ENCODE results near the gene CAB39.
"Not testable (repeated sequence)": the region's sequence is repeated elsewhere in the genome, so short reads cannot be mapped to it uniquely, and the experiment has no call there.

The CAB39 gene

DNA sequence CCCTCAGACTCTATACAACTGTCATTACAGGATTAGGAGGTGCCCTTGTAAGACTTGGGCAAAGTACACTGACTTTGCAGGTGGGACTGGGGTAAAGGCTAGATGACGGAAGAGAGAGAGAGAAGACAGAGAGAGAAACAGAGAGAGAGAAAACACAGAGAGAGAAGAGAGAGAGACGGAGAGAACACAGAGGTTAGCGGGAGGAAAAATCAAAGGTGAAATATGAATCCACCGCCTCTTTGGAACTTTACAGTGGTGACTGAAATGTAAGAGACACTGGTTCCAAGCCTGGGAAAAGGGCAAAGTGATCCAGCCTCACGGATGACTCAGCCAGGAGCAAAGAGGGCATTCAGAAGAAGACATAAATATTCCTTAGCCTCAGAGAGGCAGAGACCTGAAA lies 25.1 kb upstream of the CAB39 start:
- H3K9me3 ChIP-seq (replicated peaks; ENCODE audit: low read length), result no peaks in the 10 kb centered on the region
- H3K4me1 ChIP-seq (ENCODE audit: control insufficient read depth, insufficient read depth, low read length), result peaks cover 32% of the 10 kb centered on the region
- no peak overlapping the region for H3K4me3 ChIP-seq (ENCODE audit: low read length)
- no peaks in the 10 kb centered on the region for H3K36me3 ChIP-seq (ENCODE audit: insufficient read depth, low read length)
- H3K4me2 ChIP-seq (ENCODE audit: low read length), result peak overlapping the region; percentile 7
- H3K27me3 ChIP-seq (ENCODE audit: control insufficient read depth, insufficient read depth, low read length), result no peaks in the 10 kb centered on the region
- no peak overlapping the region for H3K9ac ChIP-seq (ENCODE audit: low read depth, low read length)

DNA sequence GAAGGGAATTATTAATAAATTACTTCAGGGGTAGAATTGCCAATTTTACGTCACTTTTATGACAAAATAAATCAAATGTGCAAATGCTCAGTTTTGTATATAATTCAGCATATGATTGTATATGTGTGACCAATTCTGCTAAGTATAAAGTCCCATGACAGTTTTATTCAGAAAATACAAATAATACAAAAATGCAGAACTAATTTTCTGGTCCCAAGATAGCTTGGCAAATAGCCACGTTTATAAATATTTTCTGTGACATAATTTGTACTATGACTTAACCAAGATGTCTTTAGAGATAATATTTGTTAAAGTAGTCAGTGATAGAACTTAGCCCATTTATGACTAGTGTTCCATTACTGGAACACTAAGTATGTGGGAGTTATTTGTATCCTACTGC lies 24.2 kb upstream of the CAB39 start:
- no peak overlapping the region for H3K4me3 ChIP-seq (ENCODE audit: low read length)
- H3K9me3 ChIP-seq (replicated peaks; ENCODE audit: low read length), result no peaks in the 10 kb centered on the region
- H3K4me1 ChIP-seq (ENCODE audit: control insufficient read depth, insufficient read depth, low read length), result peaks cover 32% of the 10 kb centered on the region
- H3K36me3 ChIP-seq (ENCODE audit: insufficient read depth, low read length), result no peaks in the 10 kb centered on the region
- no peak overlapping the region for H3K4me2 ChIP-seq (ENCODE audit: low read length)
- no peaks in the 10 kb centered on the region for H3K27me3 ChIP-seq (ENCODE audit: control insufficient read depth, insufficient read depth, low read length)
- H3K9ac ChIP-seq (ENCODE audit: low read depth, low read length), result no peak overlapping the region

DNA sequence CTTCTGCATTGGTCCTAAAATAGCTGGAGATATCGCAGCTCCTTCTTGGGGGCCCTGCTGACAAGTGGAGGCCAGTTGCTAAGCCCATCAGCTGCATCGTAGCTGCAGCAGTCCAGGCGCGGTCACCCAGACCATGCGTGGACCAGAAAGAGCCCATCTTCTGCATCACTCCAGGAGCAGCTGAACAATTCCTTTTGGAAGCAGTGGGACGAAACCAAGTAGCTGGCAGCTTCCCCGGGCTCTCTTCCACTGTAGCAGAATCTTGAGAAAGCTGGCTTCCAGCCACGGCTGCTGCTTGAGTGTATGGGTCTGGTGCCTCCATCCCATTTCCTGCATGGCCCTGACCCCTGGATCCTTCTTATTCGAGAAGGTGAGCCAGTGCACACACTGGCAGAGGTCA lies 22.2 kb upstream of the CAB39 start:
- Histone ChIP-seq H3K9ac (ENCODE audit: low read depth, low read length) (no peak overlapping the region), H3K4me1 (ENCODE audit: control insufficient read depth, insufficient read depth, low read length) (peaks cover 20% of the 10 kb centered on the region), H3K36me3 (ENCODE audit: insufficient read depth, low read length) (no peaks in the 10 kb centered on the region), H3K9me3 (replicated peaks; ENCODE audit: low read length) (no peaks in the 10 kb centered on the region), H3K27me3 (ENCODE audit: control insufficient read depth, insufficient read depth, low read length) (no peaks in the 10 kb centered on the region), H3K4me2 (ENCODE audit: low read length) (no peak overlapping the region), H3K4me3 (ENCODE audit: low read length) (no peak overlapping the region)

DNA sequence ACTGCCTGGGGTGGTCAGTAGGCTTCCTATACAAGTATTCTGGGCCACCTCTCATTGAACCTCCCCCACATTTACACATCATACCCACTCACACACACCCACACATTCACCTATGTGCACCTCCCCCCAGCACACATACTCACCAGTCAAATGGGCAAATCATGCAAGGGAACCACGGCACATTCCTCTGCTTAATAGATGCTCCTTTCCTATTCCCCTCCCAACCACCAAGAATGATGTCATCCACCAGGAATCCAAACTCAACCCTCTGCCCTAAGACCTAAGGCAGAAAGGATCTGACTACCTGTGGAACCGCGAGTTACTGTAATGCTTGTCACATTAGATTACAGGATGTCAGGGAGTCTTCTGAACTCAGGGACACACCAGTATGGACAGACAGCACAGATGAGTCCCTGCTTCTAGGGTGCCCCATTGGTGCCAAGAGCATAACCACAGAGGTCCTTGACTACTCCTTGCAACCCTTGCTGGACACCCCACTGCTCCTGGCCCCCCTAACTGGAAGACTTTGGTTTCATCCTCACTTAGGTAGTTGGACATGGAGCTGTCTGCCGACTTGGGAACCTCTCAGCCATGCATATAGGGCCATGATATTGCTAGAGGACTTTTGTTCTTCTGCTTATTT lies 21.5 kb upstream of the CAB39 start:
- Histone ChIP-seq H3K36me3 (ENCODE audit: insufficient read depth, low read length) (no peaks in the 10 kb centered on the region), H3K9me3 (replicated peaks; ENCODE audit: low read length) (no peaks in the 10 kb centered on the region), H3K4me1 (ENCODE audit: control insufficient read depth, insufficient read depth, low read length) (peaks cover 19% of the 10 kb centered on the region), H3K4me2 (ENCODE audit: low read length) (no peak overlapping the region), H3K9ac (ENCODE audit: low read depth, low read length) (no peak overlapping the region), H3K4me3 (ENCODE audit: low read length) (no peak overlapping the region), H3K27me3 (ENCODE audit: control insufficient read depth, insufficient read depth, low read length) (no peaks in the 10 kb centered on the region)

DNA sequence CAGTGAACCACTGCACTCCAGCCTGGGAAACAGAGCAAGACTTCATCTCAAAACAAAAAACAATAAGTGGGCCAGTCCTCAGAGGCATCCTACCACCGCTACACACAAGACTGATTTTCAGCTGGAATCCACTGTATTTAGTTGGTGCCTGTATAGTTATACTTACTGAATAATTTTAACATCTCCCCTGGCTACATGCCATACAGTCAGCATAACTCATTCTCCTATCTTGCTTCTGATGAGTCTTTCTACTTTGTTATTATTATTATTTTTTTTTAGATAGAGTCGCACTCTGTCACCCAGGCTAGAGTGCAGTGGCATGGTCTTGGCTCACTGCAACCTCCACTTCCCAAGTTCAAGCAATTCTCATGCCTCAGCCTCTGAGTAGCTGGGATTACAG lies 19.9 kb upstream of the CAB39 start:
- Histone ChIP-seq H3K4me3 (ENCODE audit: low read length) (no peak overlapping the region), H3K27me3 (ENCODE audit: control insufficient read depth, insufficient read depth, low read length) (no peaks in the 10 kb centered on the region)

DNA sequence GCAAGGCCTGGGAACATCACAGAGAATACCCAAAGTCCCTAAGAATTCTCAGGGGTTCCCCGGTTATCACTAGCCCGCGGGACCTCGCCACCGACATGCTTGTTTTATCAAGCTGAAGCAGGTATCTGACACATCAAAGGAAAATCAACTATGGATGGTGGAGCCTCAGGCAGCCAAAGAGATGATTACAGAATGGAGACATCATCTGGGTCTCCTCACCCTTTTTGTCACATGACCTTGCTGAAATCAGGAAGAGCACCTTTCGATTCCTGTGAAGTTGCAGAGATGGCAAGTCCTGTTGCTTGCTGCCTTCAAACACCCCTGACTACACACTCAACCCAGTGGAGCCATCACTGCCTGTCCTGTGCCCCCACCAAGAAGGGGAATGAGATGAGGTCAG lies 19.2 kb upstream of the CAB39 start:
- H3K4me3 ChIP-seq (ENCODE audit: low read length), result no peak overlapping the region
- H3K36me3 ChIP-seq (ENCODE audit: insufficient read depth, low read length), result no peaks in the 10 kb centered on the region
- no peaks in the 10 kb centered on the region for H3K27me3 ChIP-seq (ENCODE audit: control insufficient read depth, insufficient read depth, low read length)
- H3K4me2 ChIP-seq (ENCODE audit: low read length), result no peak overlapping the region
- no peaks in the 10 kb centered on the region for H3K9me3 ChIP-seq (replicated peaks; ENCODE audit: low read length)
- H3K4me1 ChIP-seq (ENCODE audit: control insufficient read depth, insufficient read depth, low read length), result peaks cover 11% of the 10 kb centered on the region
- no peak overlapping the region for H3K9ac ChIP-seq (ENCODE audit: low read depth, low read length)

More for the DNA sequence above, 19.9 kb upstream of the CAB39 start:
- Histone ChIP-seq H3K9me3 (replicated peaks; ENCODE audit: low read length) (no peaks in the 10 kb centered on the region), H3K36me3 (ENCODE audit: insufficient read depth, low read length) (no peaks in the 10 kb centered on the region), H3K4me2 (ENCODE audit: low read length) (no peak overlapping the region), H3K4me1 (ENCODE audit: control insufficient read depth, insufficient read depth, low read length) (peaks cover 14% of the 10 kb centered on the region), H3K9ac (ENCODE audit: low read depth, low read length) (no peak overlapping the region)

DNA sequence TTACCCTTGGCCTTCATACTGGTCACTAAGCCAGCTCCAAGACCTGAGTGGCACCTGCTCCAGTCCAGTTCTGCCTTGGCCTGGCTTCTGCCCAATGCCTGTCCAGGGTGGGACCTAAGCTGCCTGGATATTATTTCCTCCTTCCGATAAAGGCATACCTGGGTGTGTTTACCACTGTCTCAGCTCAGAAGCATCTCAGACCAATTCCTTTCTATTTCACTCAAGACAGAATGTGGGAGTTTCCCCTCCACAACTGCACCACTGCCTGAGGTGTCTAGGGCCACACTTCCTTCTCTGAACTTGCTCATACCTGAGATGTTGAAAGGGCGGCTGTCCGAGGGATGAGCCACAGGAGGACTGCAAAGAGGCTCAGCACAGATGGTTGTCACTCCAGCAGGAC lies 18.4 kb upstream of the CAB39 start:
- no peaks in the 10 kb centered on the region for H3K9me3 ChIP-seq (replicated peaks; ENCODE audit: low read length)
- H3K4me1 ChIP-seq (ENCODE audit: control insufficient read depth, insufficient read depth, low read length), result peaks cover 11% of the 10 kb centered on the region
- H3K27me3 ChIP-seq (ENCODE audit: control insufficient read depth, insufficient read depth, low read length), result no peaks in the 10 kb centered on the region
- H3K4me3 ChIP-seq (ENCODE audit: low read length), result no peak overlapping the region
- no peak overlapping the region for H3K9ac ChIP-seq (ENCODE audit: low read depth, low read length)
- no peak overlapping the region for H3K4me2 ChIP-seq (ENCODE audit: low read length)
- no peaks in the 10 kb centered on the region for H3K36me3 ChIP-seq (ENCODE audit: insufficient read depth, low read length)

DNA sequence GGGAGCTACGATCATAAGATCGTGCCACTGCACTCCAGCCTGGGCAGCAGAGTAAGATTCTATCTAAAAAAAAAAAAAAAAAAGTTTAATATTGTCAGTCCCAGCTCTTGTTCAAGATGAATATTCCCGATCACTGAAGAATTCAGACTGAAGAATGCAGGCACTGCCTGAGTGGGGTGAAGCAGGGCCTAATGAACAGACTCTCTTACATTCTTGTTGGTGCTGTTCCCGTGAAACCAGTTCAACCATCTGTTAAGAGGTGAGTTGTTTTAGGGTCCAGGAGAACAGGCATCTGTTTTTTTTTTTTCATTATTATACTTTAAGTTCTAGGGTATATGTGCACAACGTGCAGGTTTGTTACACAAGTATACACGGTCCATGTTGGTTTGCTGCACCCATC lies 17.1 kb upstream of the CAB39 start:
- Histone ChIP-seq H3K4me3 (ENCODE audit: low read length) (no peak overlapping the region), H3K36me3 (ENCODE audit: insufficient read depth, low read length) (no peaks in the 10 kb centered on the region), H3K4me2 (ENCODE audit: low read length) (no peak overlapping the region), H3K9ac (ENCODE audit: low read depth, low read length) (no peak overlapping the region), H3K9me3 (replicated peaks; ENCODE audit: low read length) (no peaks in the 10 kb centered on the region), H3K27me3 (ENCODE audit: control insufficient read depth, insufficient read depth, low read length) (no peaks in the 10 kb centered on the region), H3K4me1 (ENCODE audit: control insufficient read depth, insufficient read depth, low read length) (peaks cover 9% of the 10 kb centered on the region)

DNA sequence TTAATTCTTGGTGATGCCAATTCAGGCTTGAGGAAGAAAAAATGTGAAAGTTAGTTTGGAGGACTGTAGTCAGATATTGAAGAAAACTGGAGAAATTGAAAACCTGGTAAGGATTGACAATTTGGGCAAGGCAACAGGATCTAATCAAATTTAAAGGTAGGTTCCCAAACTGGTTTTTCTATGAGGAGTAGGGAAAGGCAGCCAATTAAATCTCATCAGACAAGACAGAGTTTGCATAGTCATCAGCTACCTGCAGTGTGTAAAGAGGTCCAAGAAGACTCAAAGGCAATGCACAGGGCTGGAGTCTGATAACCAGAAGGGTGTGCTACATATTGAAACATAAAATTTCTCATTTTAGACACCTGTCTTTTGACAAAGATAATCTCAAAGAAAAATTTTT lies 16.0 kb upstream of the CAB39 start:
- Histone ChIP-seq H3K4me3 (ENCODE audit: low read length) (no peak overlapping the region), H3K27me3 (ENCODE audit: control insufficient read depth, insufficient read depth, low read length) (no peaks in the 10 kb centered on the region), H3K9ac (ENCODE audit: low read depth, low read length) (no peak overlapping the region), H3K4me2 (ENCODE audit: low read length) (no peak overlapping the region), H3K36me3 (ENCODE audit: insufficient read depth, low read length) (no peaks in the 10 kb centered on the region), H3K4me1 (ENCODE audit: control insufficient read depth, insufficient read depth, low read length) (no peaks in the 10 kb centered on the region), H3K9me3 (replicated peaks; ENCODE audit: low read length) (no peaks in the 10 kb centered on the region)

DNA sequence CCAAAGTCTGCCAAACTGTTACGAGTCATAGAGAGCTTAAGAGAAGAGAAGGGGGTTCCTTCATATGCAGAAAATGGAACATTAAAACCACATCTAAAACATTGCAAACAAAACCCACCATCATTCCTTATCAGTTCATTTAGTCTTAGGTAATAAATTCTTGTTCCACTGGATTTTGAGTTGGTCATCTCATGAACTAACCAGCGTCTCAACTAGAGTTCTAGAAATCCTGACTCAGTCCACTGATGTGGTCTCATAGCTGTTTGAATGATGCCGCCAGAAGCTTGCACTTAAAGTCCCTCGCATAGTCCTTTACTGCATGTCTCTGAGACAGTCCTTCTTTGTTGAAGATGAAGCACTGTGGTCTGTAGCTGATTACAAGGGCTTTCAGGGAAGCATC lies 15.0 kb upstream of the CAB39 start:
- Histone ChIP-seq H3K36me3 (ENCODE audit: insufficient read depth, low read length) (no peaks in the 10 kb centered on the region), H3K9me3 (replicated peaks; ENCODE audit: low read length) (no peaks in the 10 kb centered on the region), H3K4me3 (ENCODE audit: low read length) (no peak overlapping the region), H3K27me3 (ENCODE audit: control insufficient read depth, insufficient read depth, low read length) (no peaks in the 10 kb centered on the region), H3K4me2 (ENCODE audit: low read length) (no peak overlapping the region), H3K4me1 (ENCODE audit: control insufficient read depth, insufficient read depth, low read length) (no peaks in the 10 kb centered on the region), H3K9ac (ENCODE audit: low read depth, low read length) (no peak overlapping the region)

DNA sequence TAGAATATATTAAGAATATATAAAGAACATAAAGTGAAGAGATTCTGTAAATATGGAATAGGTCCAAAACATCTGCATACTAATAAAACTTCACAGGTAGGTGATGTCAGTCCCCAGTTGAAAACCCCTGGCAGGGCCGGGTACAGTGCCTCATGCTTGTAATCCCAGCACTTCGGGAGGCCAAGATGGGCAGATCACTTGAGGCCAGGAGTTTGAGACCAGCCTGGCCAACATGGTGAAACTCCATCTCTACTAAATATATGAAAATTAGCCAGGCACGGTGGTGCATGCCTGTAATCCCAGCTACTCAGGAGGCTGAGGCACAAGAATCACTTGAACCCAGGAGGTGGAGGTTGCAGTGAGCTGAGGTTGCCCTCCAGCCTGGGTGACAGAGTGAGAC lies 13.9 kb upstream of the CAB39 start:
- not testable (repeated sequence) for H3K4me2 ChIP-seq (ENCODE audit: low read length); H3K9me3 ChIP-seq (replicated peaks; ENCODE audit: low read length); H3K9ac ChIP-seq (ENCODE audit: low read depth, low read length); H3K27me3 ChIP-seq (ENCODE audit: control insufficient read depth, insufficient read depth, low read length); H3K4me3 ChIP-seq (ENCODE audit: low read length); H3K4me1 ChIP-seq (ENCODE audit: control insufficient read depth, insufficient read depth, low read length); H3K36me3 ChIP-seq (ENCODE audit: insufficient read depth, low read length)

DNA sequence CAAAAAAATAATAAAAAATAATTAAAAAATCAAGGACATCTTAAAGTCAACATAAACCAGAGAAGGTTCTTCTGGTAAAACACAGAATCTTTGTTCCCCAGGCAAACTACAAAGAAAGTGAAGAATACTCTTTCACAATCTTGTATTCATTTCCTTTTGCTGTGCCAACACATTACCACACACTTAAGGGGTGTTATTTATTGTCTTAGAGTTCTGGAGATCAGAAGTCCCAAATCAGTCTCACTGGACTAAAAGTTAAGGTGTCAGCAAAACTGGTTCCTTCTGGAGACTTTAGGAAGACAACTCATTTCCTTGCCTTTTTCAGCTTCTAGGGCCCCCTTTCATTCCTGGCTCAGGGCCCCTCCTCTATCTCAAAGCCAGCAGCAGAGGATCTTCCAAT lies 12.2 kb upstream of the CAB39 start:
- H3K4me1 ChIP-seq (ENCODE audit: control insufficient read depth, insufficient read depth, low read length), result no peaks in the 10 kb centered on the region
- H3K9ac ChIP-seq (ENCODE audit: low read depth, low read length), result no peak overlapping the region
- no peaks in the 10 kb centered on the region for H3K27me3 ChIP-seq (ENCODE audit: control insufficient read depth, insufficient read depth, low read length)
- H3K36me3 ChIP-seq (ENCODE audit: insufficient read depth, low read length), result no peaks in the 10 kb centered on the region
- no peaks in the 10 kb centered on the region for H3K9me3 ChIP-seq (replicated peaks; ENCODE audit: low read length)
- H3K4me3 ChIP-seq (ENCODE audit: low read length), result no peak overlapping the region
- H3K4me2 ChIP-seq (ENCODE audit: low read length), result no peak overlapping the region
